Astrocyte of the cerebellum (primary cell): Measurements from ENCODE around the gene MYO1D.

Experiments used
- DNase-seq: peaks from one replicate; pipeline ENCODE4 v3.0.0-alpha.2; 2011; ENCODE audit warnings: low read depth
- H3K4me3 ChIP-seq: 2 replicates; pipeline ENCODE4 v1.5.1; 2011; ENCODE audit warnings: mild to moderate bottlenecking, low read depth, low read length, moderate library complexity
- CTCF ChIP-seq: IDR thresholded peaks from 2 replicates; pipeline ENCODE4 v1.5.1; 2012; ENCODE audit warnings: low read length, low read depth, moderate library complexity, mild to moderate bottlenecking; ENCODE audit errors: missing control alignments
- in situ Hi-C: cut with HindIII; loops from 2 replicates; pipeline ENCODE4 v1.10.0; 2017; ENCODE audit warnings: low sequenced_read_pairs

The MYO1D gene

DNA sequence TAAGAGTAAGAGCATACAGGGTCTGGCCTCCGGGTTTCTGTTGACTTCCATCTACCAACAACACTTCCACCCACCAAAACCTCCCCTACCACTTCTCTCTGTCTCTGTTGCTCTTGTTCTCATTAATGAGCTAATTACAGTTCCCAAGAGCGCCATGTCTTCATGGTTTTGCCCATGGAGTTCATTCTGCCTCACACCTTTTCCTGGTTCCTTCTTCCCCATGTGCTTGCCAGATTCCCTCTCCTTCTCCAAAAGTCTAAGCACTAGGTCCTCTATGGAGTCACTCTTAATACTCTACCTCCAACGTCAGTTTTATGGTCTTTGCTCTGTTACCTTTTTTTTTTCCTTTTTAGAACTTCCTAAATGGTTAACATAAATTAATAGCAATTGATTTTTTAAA lies 92.8 kb downstream of the MYO1D start:
- in situ Hi-C loops = no loop called here
- H3K4me3 ChIP-seq = no peak overlapping the region
- TF ChIP-seq CTCF = no peak
- DNase-seq = no peak

- peak; percentile 49 for DNase-seq
- peak; percentile 44 for TF ChIP-seq CTCF
- H3K4me3 ChIP-seq = no peak overlapping the region
- in situ Hi-C loops = no loop called here
Observed at GRCh38 chr17:32783602-32784001, 93.3 kb downstream of the MYO1D start.

GRCh38 chr17:32780721-32781120 lies 96.2 kb downstream of the MYO1D start:
- DNase-seq = no peak
- in situ Hi-C loops = no loop called here
- H3K4me3 ChIP-seq = no peak overlapping the region
- no peak for TF ChIP-seq CTCF

- in situ Hi-C loops = loop anchor here (10.0 kb wide), 1 partner anchor 137 kb away; no protein-coding TSS in a partner anchor
- DNase-seq = no peak
- TF ChIP-seq CTCF = no peak
- H3K4me3 ChIP-seq = no peak overlapping the region
Observed at GRCh38 chr17:32777922-32778321, 99.0 kb downstream of the MYO1D start.

DNA sequence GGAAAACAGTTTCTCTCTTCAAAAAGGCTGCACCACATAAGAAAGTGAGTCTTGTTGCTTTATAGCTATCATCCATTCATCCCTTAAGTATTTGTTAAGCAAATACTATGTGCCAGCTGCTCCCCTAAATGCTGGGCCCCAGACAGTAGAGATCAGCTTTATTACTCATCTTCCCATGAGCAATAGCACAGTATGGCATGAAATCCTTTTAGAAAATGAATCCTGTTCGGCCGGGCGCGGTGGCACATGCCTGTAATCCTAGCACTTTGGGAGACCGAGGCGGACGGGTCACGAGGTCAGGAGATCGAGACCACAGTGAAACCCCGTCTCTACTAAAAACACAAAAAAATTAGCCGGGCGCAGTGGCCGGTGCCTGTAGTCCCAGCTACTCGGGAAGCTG lies 99.5 kb downstream of the MYO1D start:
- DNase-seq = no peak
- in situ Hi-C loops = loop anchor here (10.0 kb wide), 1 partner anchor 137 kb away; no protein-coding TSS in a partner anchor
- H3K4me3 ChIP-seq = no peak overlapping the region
- TF ChIP-seq CTCF = no peak

GRCh38 chr17:32774695-32775084 lies 102.2 kb downstream of the MYO1D start:
- in situ Hi-C loops = loop anchor here (10.0 to 25.0 kb wide), 2 partner anchors 140 to 312 kb away; no protein-coding TSS in a partner anchor
- no peak for DNase-seq
- H3K4me3 ChIP-seq = no peak overlapping the region
- TF ChIP-seq CTCF = no peak
